B cell (primary cell): ENCODE results near the gene ARMC5. TPM values are rescaled to one million over a fixed set of nuclear protein-coding genes. Genes with fewer than 3 reads are reported as not detected.

ENCODE experiments used
- ATAC-seq: fragments of 200-7000 bp; cut with Tn5 transposase; one replicate; pipeline ENCODE4 v1.10.0; 2021; ENCODE audit warnings: low read depth, mild to moderate bottlenecking, moderate number of reproducible peaks, moderate library complexity
- CTCF ChIA-PET: fragments of 350-600 bp; sonication (Branson Sonifier 250); formaldehyde crosslinking; loops from one replicate; lab custom pipeline; 2021; ENCODE audit warnings: antibody characterized with exemption, inconsistent platforms; lab: Charles Lee
- POLR2A ChIA-PET: fragments of 350-600 bp; sonication (Branson Sonifier 250); formaldehyde crosslinking; loops from one replicate; lab custom pipeline; 2021; ENCODE audit warnings: antibody characterized with exemption; lab: Charles Lee
- DNase-seq: peaks from one replicate; pipeline ENCODE4 v3.0.0; 2013
- H2AFZ ChIP-seq: 2 replicates; pipeline ENCODE4 v1.6.1; 2012; ENCODE audit warnings: mild to moderate bottlenecking, low read depth, low read length; ENCODE audit not compliant: insufficient read depth, poor library complexity, severe bottlenecking
- H3K27ac ChIP-seq, 2 donors: 1 replicate in 1 of 2; 2 replicates in 1 of 2; pipeline ENCODE4 v1.5.1; 2012 to 2013; ENCODE audit warnings: low read length in 2 of 2, mild to moderate bottlenecking in 2 of 2, moderate library complexity in 1 of 2
- H3K27me3 ChIP-seq, 4 experiments: fragments of 200-600 bp in 1 of 4; sonication (generic) in 1 of 4; replicated peaks in 1 of 4; 1 replicate in 2 of 4; 2 replicates in 2 of 4; pipeline versions ENCODE4 v1.6.1 to v1.7.0; 2013 to 2016; ENCODE audit warnings: low read length in 3 of 4, mild to moderate bottlenecking in 2 of 4, mixed read lengths in 1 of 4, moderate library complexity in 1 of 4; ENCODE audit not compliant: insufficient read depth in 4 of 4, control insufficient read depth in 3 of 4; ENCODE audit errors: control extremely low read depth in 1 of 4
- H3K36me3 ChIP-seq, 2 experiments: replicated peaks in 1 of 2; 1 replicate in 1 of 2; 2 replicates in 1 of 2; pipeline versions ENCODE4 v1.6.1 to v1.7.1; 2013; ENCODE audit warnings: low read length in 1 of 2; ENCODE audit not compliant: insufficient read depth in 2 of 2, control insufficient read depth in 1 of 2; ENCODE audit errors: control extremely low read depth in 1 of 2, extremely low read depth in 1 of 2
- H3K4me1 ChIP-seq, 2 donors: fragments of 200-600 bp in 1 of 2; sonication (generic) in 1 of 2; 1 replicate in 1 of 2; 2 replicates in 1 of 2; pipeline versions ENCODE4 v1.5.1 to v1.6.1; 2013 to 2017; ENCODE audit warnings: low read length in 2 of 2; ENCODE audit not compliant: control insufficient read depth in 2 of 2, insufficient read depth in 2 of 2
- H3K4me2 ChIP-seq: replicated peaks from 2 replicates; pipeline ENCODE3; 2012; ENCODE audit warnings: mild to moderate bottlenecking, low read depth, low read length; ENCODE audit not compliant: poor library complexity, severe bottlenecking
- H3K4me3 ChIP-seq, 5 experiments: fragments of 200-600 bp in 1 of 5; sonication (generic) in 1 of 5; 1 replicate in 3 of 5; 2 replicates in 2 of 5; pipeline versions ENCODE4 v1.5.1 to v1.7.0; 2011 to 2016; ENCODE audit warnings: low read length in 4 of 5, mild to moderate bottlenecking in 4 of 5, low read depth in 2 of 5, control low read depth in 1 of 5, moderate library complexity in 1 of 5; ENCODE audit not compliant: insufficient read depth in 1 of 5; ENCODE audit errors: control extremely low read depth in 1 of 5, extremely low read depth in 1 of 5
- H3K79me2 ChIP-seq: fragments of 200-600 bp; sonication (generic); one replicate; pipeline ENCODE4 v1.6.0; 2016; ENCODE audit warnings: low read length; ENCODE audit not compliant: control insufficient read depth, insufficient read depth
- H3K9ac ChIP-seq: fragments of 200-600 bp; sonication (generic); 2 replicates; pipeline ENCODE4 v1.6.1; 2017; ENCODE audit warnings: mild to moderate bottlenecking, low read length, moderate library complexity
- H3K9me3 ChIP-seq, 3 donors: one replicate each; pipeline versions ENCODE4 v1.6.1 to v1.7.1; 2013; ENCODE audit warnings: low read length in 2 of 3; ENCODE audit not compliant: control insufficient read depth in 2 of 3, insufficient read depth in 1 of 3; ENCODE audit errors: control extremely low read depth in 1 of 3
- H4K20me1 ChIP-seq: 2 replicates; pipeline ENCODE4 v1.6.0; 2012; ENCODE audit warnings: mild to moderate bottlenecking, low read length; ENCODE audit not compliant: insufficient read depth, control insufficient read depth, poor library complexity, severe bottlenecking
- H3K27ac Mint-ChIP-seq: one replicate; pipeline ENCODE4 v1.8.0; 2021; ENCODE audit warnings: mixed read lengths
- H3K27me3 Mint-ChIP-seq: one replicate; pipeline ENCODE4 v1.8.0; 2021; ENCODE audit warnings: mixed read lengths
- H3K4me1 Mint-ChIP-seq: one replicate; pipeline ENCODE4 v1.8.0; 2021; ENCODE audit warnings: mixed read lengths
- H3K4me3 Mint-ChIP-seq: one replicate; pipeline ENCODE4 v1.8.0; 2021; ENCODE audit warnings: mixed read lengths
- H3K9me3 Mint-ChIP-seq: one replicate; pipeline ENCODE4 v1.8.0; 2022; ENCODE audit warnings: mixed read lengths; ENCODE audit not compliant: insufficient read depth
- EZH2 ChIP-seq: IDR thresholded peaks from 2 replicates; pipeline ENCODE4 v1.6.1; 2012; ENCODE audit warnings: borderline replicate concordance, low read depth, mild to moderate bottlenecking, moderate library complexity, low read length; ENCODE audit not compliant: insufficient read depth, poor library complexity, severe bottlenecking
- WGBS: methylation state at CpG from one replicate; pipeline ENCODE4 v1.1.5; 2013; ENCODE audit warnings: missing lambda C conversion rate; ENCODE audit not compliant: insufficient coverage; 5-methylcytosine and 5-hydroxymethylcytosine counted together
- intact Hi-C: fragments of 100-400 bp; cut with micrococcal nuclease; formaldehyde crosslinking; loops from one replicate; pipeline ENCODE4 v1.10.0; 2022
- polyA plus RNA-seq: library from polyadenylated mRNA; depleted of rRNA; stranded (reverse); fragments of >200 nt; gene quantifications from 2 replicates; pipeline ENCODE4 v1.2.3, GENCODE V29; 2012
- total RNA-seq, 2 donors: library from RNA; stranded (reverse); fragments of 120-200 nt in 1 of 2; gene quantifications; 1 replicate in 1 of 2; 2 replicates in 1 of 2; pipeline versions ENCODE4 v1.2.3 to v1.2.4, GENCODE V29; 2013 to 2022
- TF ChIP-seq, protein P1 (sequence below): fragments of 200-600 bp; IDR thresholded peaks from one replicate; pipeline ENCODE4 v1.8.0; 2022; ENCODE audit warnings: antibody characterized with exemption, mild to moderate bottlenecking

The ARMC5 gene
- total and polyA plus RNA-seq, 2 donors (not counting 1 experiment from before 2014, with no cell fraction given): 11.7 to 15.4 TPM

DNA sequence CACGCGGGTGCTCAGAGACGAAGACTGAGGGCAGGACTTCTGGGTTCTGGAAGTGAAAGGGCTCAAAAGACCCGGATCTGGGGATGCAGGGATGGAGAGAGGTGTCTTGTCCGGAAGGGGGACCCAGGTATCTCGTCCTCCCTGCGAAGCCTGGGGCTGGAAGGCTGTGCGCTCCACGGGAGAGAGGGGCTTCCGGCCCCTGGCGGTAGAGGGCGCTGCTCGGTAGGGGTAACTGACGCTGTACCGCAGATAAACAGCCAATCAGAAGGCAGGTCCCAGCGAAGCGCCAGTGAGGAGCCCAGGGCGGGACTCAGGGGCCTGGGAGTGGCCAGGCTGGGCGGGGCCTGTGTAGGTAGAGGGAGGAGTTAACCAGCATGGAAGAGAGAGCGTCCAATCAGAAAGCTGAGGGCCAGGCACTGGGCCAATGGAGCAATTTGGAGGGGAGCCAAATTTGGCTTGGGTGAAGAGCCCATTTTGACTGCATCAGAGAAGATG lies 13.5 kb downstream of the ARMC5 start:
- H3K4me3 ChIP-seq: no peak overlapping the region
- TF ChIP-seq, protein P1, sequence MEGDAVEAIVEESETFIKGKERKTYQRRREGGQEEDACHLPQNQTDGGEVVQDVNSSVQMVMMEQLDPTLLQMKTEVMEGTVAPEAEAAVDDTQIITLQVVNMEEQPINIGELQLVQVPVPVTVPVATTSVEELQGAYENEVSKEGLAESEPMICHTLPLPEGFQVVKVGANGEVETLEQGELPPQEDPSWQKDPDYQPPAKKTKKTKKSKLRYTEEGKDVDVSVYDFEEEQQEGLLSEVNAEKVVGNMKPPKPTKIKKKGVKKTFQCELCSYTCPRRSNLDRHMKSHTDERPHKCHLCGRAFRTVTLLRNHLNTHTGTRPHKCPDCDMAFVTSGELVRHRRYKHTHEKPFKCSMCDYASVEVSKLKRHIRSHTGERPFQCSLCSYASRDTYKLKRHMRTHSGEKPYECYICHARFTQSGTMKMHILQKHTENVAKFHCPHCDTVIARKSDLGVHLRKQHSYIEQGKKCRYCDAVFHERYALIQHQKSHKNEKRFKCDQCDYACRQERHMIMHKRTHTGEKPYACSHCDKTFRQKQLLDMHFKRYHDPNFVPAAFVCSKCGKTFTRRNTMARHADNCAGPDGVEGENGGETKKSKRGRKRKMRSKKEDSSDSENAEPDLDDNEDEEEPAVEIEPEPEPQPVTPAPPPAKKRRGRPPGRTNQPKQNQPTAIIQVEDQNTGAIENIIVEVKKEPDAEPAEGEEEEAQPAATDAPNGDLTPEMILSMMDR: no peak
- TF ChIP-seq EZH2: no peak
- no peak overlapping the region for H3K9ac ChIP-seq
- peaks cover 0 to 12% (median 0%) of the 10 kb centered on the region in 3 donors for H3K9me3 ChIP-seq
- peaks cover 3% of the 10 kb centered on the region for H3K27me3 Mint-ChIP-seq
- peak; percentile 48 for DNase-seq
- ATAC-seq: no peak
- no peaks in the 10 kb centered on the region for H3K9me3 Mint-ChIP-seq
- peak overlapping the region; percentile 86 for H3K4me3 Mint-ChIP-seq
- peak overlapping the region; percentile 32 for H3K27ac Mint-ChIP-seq
- intact Hi-C loops: no loop called here
- H3K27ac ChIP-seq: no peak overlapping the region
- no peak overlapping the region for H2AFZ ChIP-seq
- WGBS: 77% methylated on average over 20 of the region's 20 CpGs
- H3K4me2 ChIP-seq: peak overlapping the region; percentile 89
- no peaks in the 10 kb centered on the region for H4K20me1 ChIP-seq
- H3K27me3 ChIP-seq: peaks cover 0 to 23% (median 11%) of the 10 kb centered on the region in 4 experiments
- no peaks in the 10 kb centered on the region for H3K36me3 ChIP-seq
- peaks cover 51% of the 10 kb centered on the region for H3K4me1 Mint-ChIP-seq
- no peaks in the 10 kb centered on the region for H3K79me2 ChIP-seq
- H3K4me1 ChIP-seq: peaks cover 23 to 31% of the 10 kb centered on the region in 2 donors
- CTCF ChIA-PET: no interaction called here
- POLR2A ChIA-PET: no interaction called here

DNA sequence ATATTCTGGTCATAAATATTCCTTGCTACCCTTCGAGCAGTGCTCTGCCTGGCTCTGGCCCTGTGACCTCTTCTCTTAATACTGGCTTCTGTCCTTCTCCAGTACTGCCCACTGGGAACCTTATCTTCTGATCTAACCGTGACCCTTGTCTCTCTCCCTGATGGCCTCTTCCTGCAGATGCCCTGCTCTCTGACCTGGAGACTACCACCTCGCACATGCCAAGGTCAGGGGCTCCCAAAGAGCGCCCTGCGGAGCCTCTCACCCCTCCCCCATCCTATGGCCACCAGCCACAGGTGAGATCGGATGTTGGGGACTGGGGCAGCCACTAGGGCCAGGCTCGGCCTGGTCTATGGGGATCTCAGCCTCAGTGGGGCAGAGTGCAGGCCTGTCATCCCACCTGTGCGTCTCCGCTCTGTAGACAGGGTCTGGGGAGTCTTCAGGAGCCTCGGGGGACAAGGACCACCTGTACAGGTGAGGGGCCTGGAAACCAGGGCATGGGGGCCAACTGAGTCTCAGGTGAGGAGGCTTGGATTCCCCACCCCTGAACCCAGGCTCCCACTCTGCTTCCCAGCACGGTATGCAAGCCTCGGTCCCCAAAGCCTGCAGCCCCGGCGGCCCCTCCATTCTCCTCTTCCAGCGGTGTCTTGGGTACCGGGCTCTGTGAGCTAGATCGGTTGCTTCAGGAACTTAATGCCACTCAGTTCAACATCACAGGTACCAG lies 14.1 kb downstream of the ARMC5 start:
- H3K4me3 Mint-ChIP-seq: peak overlapping the region; percentile 86
- intact Hi-C loops: no loop called here
- CTCF ChIA-PET: interaction anchor here (1.5 kb wide), 1 partner anchor 13 kb away, joined by 6 read pairs; no protein-coding TSS in a partner anchor

More for the DNA sequence above, 14.1 kb downstream of the ARMC5 start:
- DNase-seq: no peak
- Histone ChIP-seq H3K9ac (no peak overlapping the region), H3K36me3 (no peaks in the 10 kb centered on the region), H3K4me1 (peaks cover 22 to 33% of the 10 kb centered on the region in 2 donors), H4K20me1 (no peaks in the 10 kb centered on the region), H3K4me2 (no peak overlapping the region), H3K27ac (no peak overlapping the region), H3K9me3 (peaks cover 0 to 12% (median 0%) of the 10 kb centered on the region in 3 donors), H3K4me3 (no peak overlapping the region), H3K79me2 (no peaks in the 10 kb centered on the region), H3K27me3 (peaks cover 0 to 24% (median 11%) of the 10 kb centered on the region in 4 experiments), H2AFZ (no peak overlapping the region)
- WGBS: 93% methylated on average over 11 of the region's 17 CpGs
- Mint-ChIP-seq H3K4me1 (peaks cover 47% of the 10 kb centered on the region), H3K27me3 (peaks cover 3% of the 10 kb centered on the region), H3K27ac (peak overlapping the region; percentile 37), H3K9me3 (no peaks in the 10 kb centered on the region)
- POLR2A ChIA-PET: no interaction called here
- ATAC-seq: no peak
- TF ChIP-seq EZH2: no peak
- TF ChIP-seq, protein P1: no peak
